HepG2 (cell line): ENCODE results near the gene SPEM2. TPM values are rescaled to one million over a fixed set of nuclear protein-coding genes. Genes with fewer than 3 reads are reported as not detected.

Experiments used
- ATAC-seq: fragments of 200-7000 bp; cut with Tn5 transposase; 3 replicates; pipeline ENCODE4 v1.9.1; 2020; ENCODE audit warnings: mild to moderate bottlenecking, moderate library complexity
- BruUV-seq: library from RNA; stranded (reverse); fragments of 400-500 nt; replicated peaks from 2 replicates; lab custom pipeline; 2021; lab: Mats Ljungman, UMichigan
- CTCF ChIA-PET: fragments of 300-600 bp; formaldehyde crosslinking; extraction: SDS; loops from one replicate; lab custom pipeline; 2021; ENCODE audit warnings: low total read pairs, inconsistent platforms, low intra/inter-chr PET ratio; lab: Yijun Ruan, JAX
- POLR2A ChIA-PET: fragments of 350-600 bp; sonication (Branson Sonifier 250); formaldehyde crosslinking; loops from one replicate; lab custom pipeline; 2020; ENCODE audit warnings: antibody characterized with exemption, inconsistent platforms; lab: Yijun Ruan, JAX
- DNase-seq: peaks from one replicate; pipeline ENCODE4 v3.0.0-alpha.2; 2015; ENCODE audit warnings: low spot score
- FAIRE-seq: peaks from 3 replicates; lab custom pipeline; 2011; peaks lifted over from hg19 to GRCh38; lab: Jason Lieb, UNC
- H2AFZ ChIP-seq: one replicate; pipeline ENCODE4 v1.6.1; 2011; ENCODE audit warnings: low read length, inconsistent platforms
- H3K27ac ChIP-seq: fragments of 300-600 bp; 3 replicates; pipeline ENCODE4 v1.8.0; 2011; ENCODE audit warnings: mixed run types, mild to moderate bottlenecking, mixed read lengths, low read length, inconsistent platforms; ENCODE audit not compliant: insufficient read depth; ENCODE audit errors: extremely low read length
- H3K27me3 ChIP-seq, 2 experiments: fragments of 200-600 bp in 1 of 2; 2 replicates in 1 of 2; 3 replicates in 1 of 2; pipeline versions ENCODE4 v1.6.0 to v1.8.0; 2011; ENCODE audit warnings: low read length in 2 of 2, mild to moderate bottlenecking in 2 of 2, moderate library complexity in 2 of 2, inconsistent platforms in 1 of 2; ENCODE audit not compliant: insufficient read depth in 2 of 2, control insufficient read depth in 1 of 2
- H3K36me3 ChIP-seq, 2 experiments: fragments of 200-600 bp in 1 of 2; replicated peaks in 1 of 2; 2 replicates in 1 of 2; 3 replicates in 1 of 2; pipeline versions ENCODE4 v1.5.1 to v1.8.0; 2011; ENCODE audit warnings: low read length in 2 of 2, inconsistent platforms in 1 of 2; ENCODE audit not compliant: insufficient read depth in 2 of 2, control insufficient read depth in 1 of 2
- H3K4me1 ChIP-seq: 2 replicates; pipeline ENCODE4 v1.5.1; 2012; ENCODE audit warnings: low read length, inconsistent platforms; ENCODE audit not compliant: insufficient read depth
- H3K4me2 ChIP-seq: 2 replicates; pipeline ENCODE4 v1.6.0; 2011; ENCODE audit warnings: low read depth, low read length, inconsistent platforms
- H3K4me3 ChIP-seq, 3 experiments: fragments of 200-600 bp in 1 of 3; sonication (generic), shearing (Covaris generic) in 1 of 3; replicated peaks in 1 of 3; 2 replicates each; pipeline ENCODE4 v1.5.1; 2011 to 2016; ENCODE audit warnings: low read length in 3 of 3, inconsistent platforms in 2 of 3, low read depth in 2 of 3, mild to moderate bottlenecking in 2 of 3, control low read depth in 1 of 3, mixed read lengths in 1 of 3; ENCODE audit not compliant: insufficient read depth in 1 of 3
- H3K79me2 ChIP-seq: one replicate; pipeline ENCODE4 v1.6.1; 2011; ENCODE audit warnings: low read length, inconsistent platforms; ENCODE audit not compliant: insufficient read depth
- H3K9ac ChIP-seq: 2 replicates; pipeline ENCODE4 v1.6.0; 2011; ENCODE audit warnings: mild to moderate bottlenecking, low read depth, low read length, inconsistent platforms; ENCODE audit not compliant: insufficient read depth
- H3K9me3 ChIP-seq: 2 replicates; pipeline ENCODE4 v1.5.1; 2012; ENCODE audit warnings: mild to moderate bottlenecking, low read length
- H4K20me1 ChIP-seq: 2 replicates; pipeline ENCODE4 v1.6.0; 2011; ENCODE audit warnings: inconsistent platforms, mild to moderate bottlenecking, low read length, moderate library complexity; ENCODE audit not compliant: insufficient read depth
- LBX2 ChIP-seq: sonication (generic); formaldehyde crosslinking; IDR thresholded peaks from 2 replicates; pipeline ENCODE4 v1.5.0; 2020; ENCODE audit warnings: missing genetic modification reagents, mild to moderate bottlenecking, borderline replicate concordance
- MIXL1 ChIP-seq: IDR thresholded peaks from 2 replicates; pipeline ENCODE4 v1.6.1; 2016
- RXRB ChIP-seq: IDR thresholded peaks from 2 replicates; pipeline ENCODE4 v1.6.1; 2016; ENCODE audit warnings: borderline replicate concordance, missing genetic modification reagents, missing compliant biosample characterization
- TCF7L2 ChIP-seq: IDR thresholded peaks from 2 replicates; pipeline ENCODE4 v1.6.1; 2011; ENCODE audit warnings: mild to moderate bottlenecking, low read depth, low read length, moderate library complexity
- ZFP1 ChIP-seq: IDR thresholded peaks from 2 replicates; pipeline ENCODE4 v1.6.1; 2016
- ZNF318 ChIP-seq: sonication (generic); formaldehyde crosslinking; IDR thresholded peaks from 2 replicates; pipeline ENCODE4 v1.4.0; 2020; ENCODE audit warnings: mild to moderate bottlenecking, missing genetic modification reagents
- ZNF687 ChIP-seq: sonication (generic); formaldehyde crosslinking; IDR thresholded peaks from 2 replicates; pipeline ENCODE4 v1.5.1; 2020; ENCODE audit warnings: mild to moderate bottlenecking, missing genetic modification reagents, moderate library complexity
- WGBS: methylation state at CpG from one replicate; pipeline ENCODE4 v1.1.6; 2017; ENCODE audit warnings: low lambda C conversion rate; 5-methylcytosine and 5-hydroxymethylcytosine counted together
- in situ Hi-C: cut with HindIII; loops from 2 replicates; pipeline ENCODE4 v1.10.0; 2017; ENCODE audit warnings: low pct_unique_long_range_greater_than_20kb; ENCODE audit not compliant: extremely low pct_ligation_motif_present
- intact Hi-C: fragments of 100-400 bp; cut with micrococcal nuclease; formaldehyde crosslinking; loops from one replicate; pipeline ENCODE4 v1.10.0; 2022; ENCODE audit not compliant: unreplicated experiment
- polyA plus RNA-seq, 8 experiments: library from polyadenylated mRNA; depleted of rRNA in 3 of 8; stranded (reverse) in 7 of 8; unstranded in 1 of 8; fragments of >200 nt; fragmentation: Illumina TruSeq in 4 of 8; extraction: Trizol in 4 of 8; gene quantifications; 2 replicates each; pipeline versions ENCODE4 v1.2.1 to v1.2.3, GENCODE V29; 2011 to 2016; ENCODE audit warnings: low read depth in 4 of 8, missing spikeins in 1 of 8, mixed read lengths in 1 of 8; ENCODE audit not compliant: insufficient read depth in 1 of 8
- total RNA-seq, 5 experiments: library from RNA; depleted of rRNA; stranded (reverse); fragments of >200 nt; fragmentation: Illumina TruSeq; extraction: Trizol; gene quantifications; 2 replicates each; pipeline ENCODE4 v1.2.3, GENCODE V29; 2016; ENCODE audit warnings: low read depth in 1 of 5

The SPEM2 gene
- total and polyA plus RNA-seq, 2 of the 13 experiments (the other 11 are each of a cell fraction or from before 2014, with no cell fraction given): not detected

- no peak for FAIRE-seq
- in situ Hi-C loops: no loop called here
- Histone ChIP-seq H4K20me1 (no peaks in the 10 kb centered on the region), H3K79me2 (no peaks in the 10 kb centered on the region), H3K27ac (no peak overlapping the region), H2AFZ (no peak overlapping the region), H3K36me3 (no peaks in the 10 kb centered on the region), H3K4me1 (peaks cover 8% of the 10 kb centered on the region), H3K27me3 (peaks cover 2 to 3% of the 10 kb centered on the region in 2 experiments; a peak in 3 of 5 replicates), H3K9ac (no peak overlapping the region), H3K4me2 (0 out of 2 replicates have a peak overlapping the region, but pooled peaks have one; percentile 11), H3K9me3 (no peaks in the 10 kb centered on the region), H3K4me3 (no peak overlapping the region; a peak in 1 of 6 replicates)
- ATAC-seq: peak; percentile 19; the same call in 1 of the 3 replicates
- no TSS peak for BruUV-seq
- no peak for DNase-seq
- ChIA-PET POLR2A (interaction anchor here (1.2 kb wide), 1 partner anchor 24 kb away, joined by 3 read pairs; no protein-coding TSS in a partner anchor), CTCF (no interaction called here)
- WGBS: 49% methylated on average over 2 of the region's 7 CpGs
- intact Hi-C loops: no loop called here
- no peak for TF ChIP-seq MIXL1 (CRISPR knock-in tag)
- TF ChIP-seq ZNF318 (CRISPR knock-in tag): no peak
- no peak for TF ChIP-seq ZFP1 (CRISPR knock-in tag)
- no peak for TF ChIP-seq TCF7L2
- peak; percentile 40 for TF ChIP-seq ZNF687 (CRISPR knock-in tag)
- no peak for TF ChIP-seq LBX2 (CRISPR knock-in tag)
- TF ChIP-seq RXRB (CRISPR knock-in tag): no peak
Observed at GRCh38 chr17:7427549-7427948, 2.1 kb downstream of the SPEM2 start.
